CD4-positive, alpha-beta T cell (primary cell): ENCODE measurements around the gene ZNF628. TPM values are rescaled to one million over a fixed set of nuclear protein-coding genes. Genes with fewer than 3 reads are reported as not detected.

Source experiments
- ATAC-seq: fragments of 200-7000 bp; cut with Tn5 transposase; one replicate; pipeline ENCODE4 v1.10.0; 2022; ENCODE audit warnings: mild to moderate bottlenecking; ENCODE audit not compliant: poor library complexity
- CTCF ChIA-PET: fragments of 350-600 bp; sonication (Branson Sonifier 250); formaldehyde crosslinking; loops from one replicate; lab custom pipeline; 2021; ENCODE audit warnings: antibody characterized with exemption, inconsistent platforms; lab: Charles Lee
- POLR2A ChIA-PET: fragments of 350-600 bp; sonication (Branson Sonifier 250); formaldehyde crosslinking; loops from one replicate; lab custom pipeline; 2021; ENCODE audit warnings: antibody characterized with exemption, inconsistent platforms; lab: Charles Lee
- DNase-seq, 14 experiments: peaks; one replicate each; pipeline ENCODE4 v3.0.0-alpha.2; 2013 to 2020; ENCODE audit warnings: mixed read lengths in 2 of 14
- H3K27ac ChIP-seq, 2 donors: one replicate each; pipeline versions ENCODE4 v1.5.1 to v1.7.0; 2013; ENCODE audit warnings: low read length in 2 of 2, low read depth in 1 of 2, mild to moderate bottlenecking in 1 of 2
- H3K27me3 ChIP-seq, 2 experiments: 1 replicate in 1 of 2; 2 replicates in 1 of 2; pipeline versions ENCODE4 v1.6.1 to v1.7.0; 2013; ENCODE audit warnings: low read length in 2 of 2, control low read depth in 1 of 2, mild to moderate bottlenecking in 1 of 2, moderate library complexity in 1 of 2; ENCODE audit not compliant: insufficient read depth in 2 of 2, control insufficient read depth in 1 of 2
- H3K36me3 ChIP-seq: one replicate; pipeline ENCODE4 v1.6.1; 2013; ENCODE audit warnings: low read length, control low read depth; ENCODE audit not compliant: insufficient read depth
- H3K4me1 ChIP-seq: one replicate; pipeline ENCODE4 v1.6.1; 2013; ENCODE audit warnings: low read length, control low read depth; ENCODE audit not compliant: insufficient read depth
- H3K4me3 ChIP-seq: one replicate; pipeline ENCODE4 v1.5.1; 2013; ENCODE audit warnings: mild to moderate bottlenecking, low read length, moderate library complexity
- H3K9me3 ChIP-seq, 2 experiments: 1 replicate in 1 of 2; 2 replicates in 1 of 2; pipeline versions ENCODE4 v1.6.1 to v1.7.0; 2013; ENCODE audit warnings: low read length in 2 of 2, mild to moderate bottlenecking in 2 of 2, control low read depth in 1 of 2, moderate library complexity in 1 of 2; ENCODE audit not compliant: control insufficient read depth in 1 of 2, insufficient read depth in 1 of 2
- H3K27ac Mint-ChIP-seq: one replicate; pipeline ENCODE4 v1.8.0; 2020; ENCODE audit warnings: mixed read lengths
- H3K27me3 Mint-ChIP-seq: one replicate; pipeline ENCODE4 v1.8.0; 2021; ENCODE audit warnings: mixed read lengths
- H3K36me3 Mint-ChIP-seq: one replicate; pipeline ENCODE4 v1.8.0; 2021; ENCODE audit warnings: low read depth, mixed read lengths
- H3K4me1 Mint-ChIP-seq: one replicate; pipeline ENCODE4 v1.8.0; 2021; ENCODE audit warnings: low read depth, mixed read lengths
- H3K4me3 Mint-ChIP-seq: one replicate; pipeline ENCODE4 v1.8.0; 2020; ENCODE audit warnings: mild to moderate bottlenecking, mixed read lengths
- H3K9me3 Mint-ChIP-seq: one replicate; pipeline ENCODE4 v1.8.0; 2020; ENCODE audit warnings: mixed read lengths
- intact Hi-C, 2 experiments: fragments of 100-400 bp; cut with DNase I in 1 of 2; cut with micrococcal nuclease in 1 of 2; formaldehyde crosslinking; loops; one replicate each; pipeline versions ENCODE4 v1.15.1 to v1.9.0; 2023 to 2025; cut with DNase I, micrococcal nuclease
- total RNA-seq, 174 experiments: library from RNA in 2 of 174; stranded (reverse) in 2 of 174; gene quantifications; one replicate each; pipeline ENCODE4 v1.2.3 and lab custom pipeline; 2021 to 2026
- TF ChIP-seq, protein P1 (sequence below): fragments of 200-600 bp; IDR thresholded peaks from one replicate; pipeline ENCODE4 v1.8.0; 2022; ENCODE audit warnings: antibody characterized with exemption, mild to moderate bottlenecking

Gene ZNF628
- total RNA-seq, 2 experiments from 2014 or later = 26.6 to 27.2 TPM

DNA sequence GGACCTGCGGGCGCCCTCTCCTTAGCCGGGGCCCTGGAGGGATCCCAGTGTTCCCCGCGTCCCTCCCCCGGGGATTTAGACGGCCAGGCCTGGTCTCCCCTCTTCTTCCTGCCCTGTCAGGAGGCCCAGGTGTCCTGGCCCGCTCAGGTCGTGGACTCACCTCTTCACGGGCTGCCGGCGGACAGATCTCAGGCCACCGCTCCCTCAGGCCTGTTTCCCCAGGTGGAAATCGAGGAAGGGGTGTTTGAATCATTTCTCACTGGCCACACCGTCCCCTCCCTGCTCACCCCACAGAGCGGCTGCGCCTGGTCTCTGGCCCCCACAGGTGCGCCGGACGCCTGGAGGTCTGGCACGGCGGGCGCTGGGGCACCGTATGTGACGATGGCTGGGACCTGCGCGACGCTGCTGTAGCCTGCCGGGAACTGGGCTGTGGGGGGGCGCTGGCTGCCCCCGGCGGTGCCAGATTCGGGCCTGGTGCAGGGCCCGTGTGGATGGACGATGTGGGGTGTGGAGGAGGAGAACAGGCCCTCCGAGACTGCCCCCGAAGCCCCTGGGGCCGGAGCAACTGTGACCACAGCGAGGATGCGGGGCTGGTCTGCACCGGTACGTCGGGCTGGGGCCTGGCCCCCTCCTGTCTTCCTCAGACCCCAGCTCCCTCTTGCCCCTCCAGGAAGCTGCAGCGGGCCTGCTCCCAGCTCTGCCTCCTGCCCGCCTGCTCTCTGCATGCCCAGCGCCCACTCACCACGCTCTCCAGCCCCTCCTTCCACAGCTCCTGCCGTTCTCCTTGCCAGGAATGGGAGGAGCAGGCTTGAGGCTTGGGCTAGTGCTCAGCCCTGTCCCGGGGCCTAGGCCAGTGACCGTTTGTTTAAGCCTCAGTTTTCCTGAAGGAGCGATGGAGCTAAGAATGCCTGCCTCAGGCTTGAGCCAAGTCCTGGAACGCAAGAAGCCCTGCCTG is 14.3 kb downstream of the ZNF628 start:
- Mint-ChIP-seq H3K27ac (no peak overlapping the region), H3K36me3 (no peaks in the 10 kb centered on the region), H3K9me3 (no peaks in the 10 kb centered on the region), H3K4me3 (no peak overlapping the region), H3K27me3 (no peaks in the 10 kb centered on the region), H3K4me1 (peaks cover 5% of the 10 kb centered on the region)
- Histone ChIP-seq H3K27me3 (peaks cover 0 to 7% of the 10 kb centered on the region in 2 experiments), H3K36me3 (no peaks in the 10 kb centered on the region), H3K4me3 (no peak overlapping the region), H3K9me3 (no peaks in the 10 kb centered on the region), H3K27ac (no peak overlapping the region), H3K4me1 (peaks cover 5% of the 10 kb centered on the region)
- no peak for ATAC-seq
- ChIA-PET POLR2A (no interaction called here), CTCF (interaction anchor here (1.1 kb wide), 1 partner anchor 13 kb away, joined by 4 read pairs; no protein-coding TSS in a partner anchor)
- no peak for DNase-seq
- TF ChIP-seq, protein P1, sequence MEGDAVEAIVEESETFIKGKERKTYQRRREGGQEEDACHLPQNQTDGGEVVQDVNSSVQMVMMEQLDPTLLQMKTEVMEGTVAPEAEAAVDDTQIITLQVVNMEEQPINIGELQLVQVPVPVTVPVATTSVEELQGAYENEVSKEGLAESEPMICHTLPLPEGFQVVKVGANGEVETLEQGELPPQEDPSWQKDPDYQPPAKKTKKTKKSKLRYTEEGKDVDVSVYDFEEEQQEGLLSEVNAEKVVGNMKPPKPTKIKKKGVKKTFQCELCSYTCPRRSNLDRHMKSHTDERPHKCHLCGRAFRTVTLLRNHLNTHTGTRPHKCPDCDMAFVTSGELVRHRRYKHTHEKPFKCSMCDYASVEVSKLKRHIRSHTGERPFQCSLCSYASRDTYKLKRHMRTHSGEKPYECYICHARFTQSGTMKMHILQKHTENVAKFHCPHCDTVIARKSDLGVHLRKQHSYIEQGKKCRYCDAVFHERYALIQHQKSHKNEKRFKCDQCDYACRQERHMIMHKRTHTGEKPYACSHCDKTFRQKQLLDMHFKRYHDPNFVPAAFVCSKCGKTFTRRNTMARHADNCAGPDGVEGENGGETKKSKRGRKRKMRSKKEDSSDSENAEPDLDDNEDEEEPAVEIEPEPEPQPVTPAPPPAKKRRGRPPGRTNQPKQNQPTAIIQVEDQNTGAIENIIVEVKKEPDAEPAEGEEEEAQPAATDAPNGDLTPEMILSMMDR = no peak
- intact Hi-C loops = no loop called here

GRCh38 chr19:55491546-55492360 is 15.3 kb downstream of the ZNF628 start:
- H3K36me3 ChIP-seq = no peaks in the 10 kb centered on the region
- CTCF ChIA-PET = no interaction called here
- ATAC-seq = no peak
- Mint-ChIP-seq H3K4me3 (no peak overlapping the region), H3K27me3 (no peaks in the 10 kb centered on the region), H3K27ac (no peak overlapping the region), H3K36me3 (no peaks in the 10 kb centered on the region), H3K4me1 (no peaks in the 10 kb centered on the region), H3K9me3 (no peaks in the 10 kb centered on the region)
- no peak overlapping the region for H3K4me3 ChIP-seq
- intact Hi-C loops = no loop called here
- H3K27me3 ChIP-seq = peaks cover 0 to 7% of the 10 kb centered on the region in 2 experiments
- peaks cover 5% of the 10 kb centered on the region for H3K4me1 ChIP-seq
- DNase-seq = no peak
- POLR2A ChIA-PET = no interaction called here
- no peak overlapping the region for H3K27ac ChIP-seq
- no peaks in the 10 kb centered on the region for H3K9me3 ChIP-seq
- TF ChIP-seq, protein P1 = no peak

- Histone ChIP-seq H3K4me3 (no peak overlapping the region), H3K27ac (no peak overlapping the region), H3K36me3 (no peaks in the 10 kb centered on the region), H3K9me3 (no peaks in the 10 kb centered on the region), H3K27me3 (peaks cover 0 to 7% of the 10 kb centered on the region in 2 experiments), H3K4me1 (peaks cover 5% of the 10 kb centered on the region)
- no peak overlapping the region for H3K4me3 Mint-ChIP-seq
- no peaks in the 10 kb centered on the region for H3K4me1 Mint-ChIP-seq
- intact Hi-C loops = no loop called here
- H3K36me3 Mint-ChIP-seq = no peaks in the 10 kb centered on the region
- ChIA-PET POLR2A (no interaction called here), CTCF (no interaction called here)
- no peak for ATAC-seq
- no peaks in the 10 kb centered on the region for H3K9me3 Mint-ChIP-seq
- no peak for DNase-seq
- no peaks in the 10 kb centered on the region for H3K27me3 Mint-ChIP-seq
- no peak overlapping the region for H3K27ac Mint-ChIP-seq
- TF ChIP-seq, protein P1 = no peak
Observed at GRCh38 chr19:55492362-55492944, 16.0 kb downstream of the ZNF628 start.
